Parathyroid adenoma (tissue), 2 donors: ENCODE data around the gene NAALADL2.
"Not testable (repeated sequence)": the region's sequence is repeated elsewhere in the genome, so short reads cannot be mapped to it uniquely, and the experiment has no call there.

Source experiments
- H2AFZ ChIP-seq: fragments of 300-600 bp; sonication (generic); one replicate; pipeline ENCODE4 v1.7.0; 2017; ENCODE audit warnings: antibody characterized with exemption, mild to moderate bottlenecking
- H3K27ac ChIP-seq: fragments of 300-600 bp; sonication (generic); one replicate; pipeline ENCODE4 v1.7.0; 2017
- H3K27me3 ChIP-seq: fragments of 300-600 bp; sonication (generic); one replicate; pipeline ENCODE4 v1.7.0; 2017; ENCODE audit warnings: low read length; ENCODE audit not compliant: control insufficient read depth, insufficient read depth
- H3K36me3 ChIP-seq: fragments of 300-600 bp; sonication (generic); one replicate; pipeline ENCODE4 v1.7.0; 2017; ENCODE audit warnings: low read length; ENCODE audit not compliant: control insufficient read depth, insufficient read depth
- H3K4me1 ChIP-seq: fragments of 300-600 bp; sonication (generic); one replicate; pipeline ENCODE4 v1.7.0; 2017; ENCODE audit warnings: control low read depth
- H3K4me2 ChIP-seq: fragments of 300-600 bp; sonication (generic); one replicate; pipeline ENCODE4 v1.7.0; 2017; ENCODE audit warnings: low read length
- H3K4me3 ChIP-seq: fragments of 300-600 bp; sonication (generic); one replicate; pipeline ENCODE4 v1.7.0; 2017; ENCODE audit warnings: low read depth, low read length
- H3K79me2 ChIP-seq: fragments of 300-600 bp; sonication (generic); one replicate; pipeline ENCODE4 v1.7.0; 2017; ENCODE audit warnings: control low read depth
- H3K9ac ChIP-seq: fragments of 300-600 bp; sonication (generic); one replicate; pipeline ENCODE4 v1.7.0; 2017; ENCODE audit warnings: mild to moderate bottlenecking
- H3K9me3 ChIP-seq: fragments of 300-600 bp; sonication (generic); one replicate; pipeline ENCODE4 v1.7.0; 2017; ENCODE audit warnings: low read length; ENCODE audit not compliant: control insufficient read depth
- CTCF ChIP-seq: fragments of 300-600 bp; sonication (generic); IDR thresholded peaks from one replicate; pipeline ENCODE4 v1.7.0; 2017; ENCODE audit warnings: antibody characterized with exemption, mild to moderate bottlenecking
- donor health status: primary hyperparathyroidism.

NAALADL2 gene

GRCh38 chr3:175121225-175121624 lies 262.1 kb downstream of the NAALADL2 start:
- no peak for TF ChIP-seq CTCF
- no peak overlapping the region for H2AFZ ChIP-seq
- no peaks in the 10 kb centered on the region for H3K9me3 ChIP-seq
- H3K4me2 ChIP-seq: no peak overlapping the region
- H3K4me3 ChIP-seq: no peak overlapping the region
- no peaks in the 10 kb centered on the region for H3K4me1 ChIP-seq
- H3K9ac ChIP-seq: no peak overlapping the region
- H3K27ac ChIP-seq: no peak overlapping the region
- H3K36me3 ChIP-seq: no peaks in the 10 kb centered on the region
- no peaks in the 10 kb centered on the region for H3K27me3 ChIP-seq
- H3K79me2 ChIP-seq: no peaks in the 10 kb centered on the region

- H3K4me2 ChIP-seq: no peak overlapping the region
- no peaks in the 10 kb centered on the region for H3K36me3 ChIP-seq
- no peak for TF ChIP-seq CTCF
Observed at GRCh38 chr3:175127075-175127662, 268.0 kb downstream of the NAALADL2 start.

GRCh38 chr3:175129126-175129525 lies 270.0 kb downstream of the NAALADL2 start:
- Histone ChIP-seq H3K27ac (no peak overlapping the region), H3K36me3 (no peaks in the 10 kb centered on the region)
- no peak for TF ChIP-seq CTCF

More at GRCh38 chr3:175127075-175127662, 268.0 kb downstream of the NAALADL2 start:
- Histone ChIP-seq H3K27ac (no peak overlapping the region), H2AFZ (no peak overlapping the region), H3K4me3 (no peak overlapping the region), H3K4me1 (no peaks in the 10 kb centered on the region), H3K9ac (no peak overlapping the region), H3K9me3 (no peaks in the 10 kb centered on the region), H3K79me2 (no peaks in the 10 kb centered on the region), H3K27me3 (no peaks in the 10 kb centered on the region)

GRCh38 chr3:175129571-175129970 lies 270.4 kb downstream of the NAALADL2 start:
- H3K9ac ChIP-seq: no peak overlapping the region
- H3K79me2 ChIP-seq: no peaks in the 10 kb centered on the region
- no peak overlapping the region for H2AFZ ChIP-seq
- TF ChIP-seq CTCF: no peak
- H3K4me3 ChIP-seq: no peak overlapping the region
- no peaks in the 10 kb centered on the region for H3K9me3 ChIP-seq
- no peaks in the 10 kb centered on the region for H3K36me3 ChIP-seq
- H3K27me3 ChIP-seq: no peaks in the 10 kb centered on the region
- no peaks in the 10 kb centered on the region for H3K4me1 ChIP-seq
- no peak overlapping the region for H3K4me2 ChIP-seq
- H3K27ac ChIP-seq: no peak overlapping the region

More at GRCh38 chr3:175129126-175129525, 270.0 kb downstream of the NAALADL2 start:
- Histone ChIP-seq H3K4me3 (no peak overlapping the region), H3K27me3 (no peaks in the 10 kb centered on the region), H3K4me1 (no peaks in the 10 kb centered on the region), H3K9ac (no peak overlapping the region), H3K79me2 (no peaks in the 10 kb centered on the region), H2AFZ (no peak overlapping the region), H3K4me2 (no peak overlapping the region), H3K9me3 (no peaks in the 10 kb centered on the region)

GRCh38 chr3:175131866-175132265 lies 272.7 kb downstream of the NAALADL2 start:
- H3K27me3 ChIP-seq, H3K9me3 ChIP-seq, H3K27ac ChIP-seq, H2AFZ ChIP-seq, H3K79me2 ChIP-seq, H3K4me3 ChIP-seq, H3K4me2 ChIP-seq, H3K9ac ChIP-seq, H3K36me3 ChIP-seq, H3K4me1 ChIP-seq: not testable (repeated sequence)

- H3K4me1 ChIP-seq, H3K9ac ChIP-seq, H3K4me3 ChIP-seq, H2AFZ ChIP-seq, H3K27ac ChIP-seq, H3K27me3 ChIP-seq, H3K36me3 ChIP-seq, H3K9me3 ChIP-seq, H3K79me2 ChIP-seq, H3K4me2 ChIP-seq: not testable (repeated sequence)
Observed at GRCh38 chr3:175132706-175133105, 273.6 kb downstream of the NAALADL2 start.
